ENCODE results near the gene BAMBI.

DNA sequence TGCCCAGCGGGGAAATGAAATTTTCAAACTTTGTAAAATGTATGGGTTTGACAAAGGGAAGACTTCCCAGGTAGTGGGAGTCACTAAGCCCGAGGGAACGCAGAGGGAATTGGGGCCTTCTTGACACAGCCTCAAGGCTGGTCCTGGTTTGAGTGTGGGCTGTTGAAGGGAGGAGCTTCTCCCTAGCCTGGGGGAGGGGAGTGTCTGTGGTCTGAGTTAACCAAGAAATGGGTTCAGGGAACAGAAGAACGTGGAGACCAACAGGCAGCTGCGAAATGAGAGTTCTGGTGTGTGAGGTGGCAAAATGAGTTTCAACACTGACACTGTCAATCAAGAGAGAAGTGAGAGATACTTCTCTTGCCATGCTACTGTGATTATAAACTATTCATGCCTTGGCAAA, 32.7 kb upstream of the BAMBI start:
- TF ChIP-seq, protein P1, sequence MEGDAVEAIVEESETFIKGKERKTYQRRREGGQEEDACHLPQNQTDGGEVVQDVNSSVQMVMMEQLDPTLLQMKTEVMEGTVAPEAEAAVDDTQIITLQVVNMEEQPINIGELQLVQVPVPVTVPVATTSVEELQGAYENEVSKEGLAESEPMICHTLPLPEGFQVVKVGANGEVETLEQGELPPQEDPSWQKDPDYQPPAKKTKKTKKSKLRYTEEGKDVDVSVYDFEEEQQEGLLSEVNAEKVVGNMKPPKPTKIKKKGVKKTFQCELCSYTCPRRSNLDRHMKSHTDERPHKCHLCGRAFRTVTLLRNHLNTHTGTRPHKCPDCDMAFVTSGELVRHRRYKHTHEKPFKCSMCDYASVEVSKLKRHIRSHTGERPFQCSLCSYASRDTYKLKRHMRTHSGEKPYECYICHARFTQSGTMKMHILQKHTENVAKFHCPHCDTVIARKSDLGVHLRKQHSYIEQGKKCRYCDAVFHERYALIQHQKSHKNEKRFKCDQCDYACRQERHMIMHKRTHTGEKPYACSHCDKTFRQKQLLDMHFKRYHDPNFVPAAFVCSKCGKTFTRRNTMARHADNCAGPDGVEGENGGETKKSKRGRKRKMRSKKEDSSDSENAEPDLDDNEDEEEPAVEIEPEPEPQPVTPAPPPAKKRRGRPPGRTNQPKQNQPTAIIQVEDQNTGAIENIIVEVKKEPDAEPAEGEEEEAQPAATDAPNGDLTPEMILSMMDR (IDR thresholded peaks at IDR 0.05) = no peak
- no peak for TF ChIP-seq POLR2A (IDR thresholded peaks at IDR 0.05)
